D721Med (cell line): ENCODE results near the gene PTPN2.

Experiments
- DNase-seq: peaks from one replicate; pipeline ENCODE4 v3.0.0; 2011; ENCODE audit warnings: low spot score; ENCODE audit not compliant: insufficient read length
- FAIRE-seq: peaks from 2 replicates; lab custom pipeline; 2011; peaks lifted over from hg19 to GRCh38; lab: Jason Lieb, UNC
- TF ChIP-seq, protein P1 (sequence below): IDR thresholded peaks from 2 replicates; pipeline ENCODE4 v1.5.1; 2012; ENCODE audit warnings: mild to moderate bottlenecking, control low read depth; ENCODE audit not compliant: insufficient read depth; ENCODE audit errors: missing control alignments

Gene PTPN2

DNA sequence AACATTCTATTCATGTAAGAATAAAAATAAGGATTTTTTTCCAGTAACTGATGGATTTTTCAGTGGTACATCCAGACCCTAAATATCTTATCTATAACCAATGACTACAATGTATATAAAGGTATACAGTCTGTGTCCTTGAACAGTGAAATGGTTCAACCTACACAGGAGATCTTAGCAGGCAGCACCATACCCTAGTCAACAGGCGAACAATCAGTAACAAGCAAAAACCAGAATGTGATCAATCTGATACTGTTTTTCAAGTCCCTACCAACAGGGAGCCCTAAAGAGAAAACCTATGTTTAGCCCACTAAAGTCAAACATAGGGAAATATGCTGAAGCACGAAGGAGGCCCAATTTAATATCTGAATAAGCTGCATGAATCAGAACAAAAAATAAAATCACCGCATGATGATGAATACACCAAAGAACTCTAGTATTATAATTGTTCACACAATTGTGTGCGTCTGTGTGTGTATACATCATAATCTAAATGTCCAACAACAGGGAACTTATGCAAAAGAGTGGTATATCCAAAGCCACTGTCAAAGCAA, 26.0 kb downstream of the PTPN2 start:
- no peak for DNase-seq
- TF ChIP-seq, protein P1, sequence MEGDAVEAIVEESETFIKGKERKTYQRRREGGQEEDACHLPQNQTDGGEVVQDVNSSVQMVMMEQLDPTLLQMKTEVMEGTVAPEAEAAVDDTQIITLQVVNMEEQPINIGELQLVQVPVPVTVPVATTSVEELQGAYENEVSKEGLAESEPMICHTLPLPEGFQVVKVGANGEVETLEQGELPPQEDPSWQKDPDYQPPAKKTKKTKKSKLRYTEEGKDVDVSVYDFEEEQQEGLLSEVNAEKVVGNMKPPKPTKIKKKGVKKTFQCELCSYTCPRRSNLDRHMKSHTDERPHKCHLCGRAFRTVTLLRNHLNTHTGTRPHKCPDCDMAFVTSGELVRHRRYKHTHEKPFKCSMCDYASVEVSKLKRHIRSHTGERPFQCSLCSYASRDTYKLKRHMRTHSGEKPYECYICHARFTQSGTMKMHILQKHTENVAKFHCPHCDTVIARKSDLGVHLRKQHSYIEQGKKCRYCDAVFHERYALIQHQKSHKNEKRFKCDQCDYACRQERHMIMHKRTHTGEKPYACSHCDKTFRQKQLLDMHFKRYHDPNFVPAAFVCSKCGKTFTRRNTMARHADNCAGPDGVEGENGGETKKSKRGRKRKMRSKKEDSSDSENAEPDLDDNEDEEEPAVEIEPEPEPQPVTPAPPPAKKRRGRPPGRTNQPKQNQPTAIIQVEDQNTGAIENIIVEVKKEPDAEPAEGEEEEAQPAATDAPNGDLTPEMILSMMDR, result no peak
- FAIRE-seq, result no peak

DNA sequence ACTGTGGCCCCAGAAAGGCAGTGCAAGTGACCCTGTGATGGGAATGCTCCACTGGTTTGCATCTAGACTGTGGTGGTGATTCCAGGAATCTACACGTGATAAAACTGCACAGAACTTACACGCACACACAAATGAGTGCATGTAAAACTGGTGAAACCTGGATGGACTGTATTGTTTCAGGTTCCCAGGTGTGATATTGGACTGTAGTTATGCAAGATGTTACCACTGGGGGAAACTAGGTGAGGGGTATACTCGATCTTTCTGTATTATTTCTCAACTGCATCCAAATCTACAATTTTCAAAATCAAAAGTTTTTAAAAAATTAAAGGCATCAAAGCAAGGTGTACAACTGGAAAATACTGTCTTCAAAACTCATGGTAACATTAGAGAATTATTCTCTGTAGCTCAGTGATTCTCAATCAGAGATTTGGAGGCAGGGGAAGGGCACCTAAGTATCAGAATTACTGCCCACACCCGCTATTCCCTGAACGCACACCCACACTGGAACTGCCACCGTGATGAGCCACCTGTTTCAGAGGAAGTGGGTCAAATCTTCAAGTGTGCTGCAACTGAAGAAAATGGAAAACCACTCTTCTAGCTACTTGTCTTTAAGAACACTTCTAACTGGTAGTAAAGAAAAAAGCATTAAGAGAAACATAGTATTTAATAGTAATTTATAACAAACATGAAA, 26.7 kb downstream of the PTPN2 start:
- DNase-seq (no peak), FAIRE-seq (no peak)
- TF ChIP-seq, protein P1, result no peak

DNA sequence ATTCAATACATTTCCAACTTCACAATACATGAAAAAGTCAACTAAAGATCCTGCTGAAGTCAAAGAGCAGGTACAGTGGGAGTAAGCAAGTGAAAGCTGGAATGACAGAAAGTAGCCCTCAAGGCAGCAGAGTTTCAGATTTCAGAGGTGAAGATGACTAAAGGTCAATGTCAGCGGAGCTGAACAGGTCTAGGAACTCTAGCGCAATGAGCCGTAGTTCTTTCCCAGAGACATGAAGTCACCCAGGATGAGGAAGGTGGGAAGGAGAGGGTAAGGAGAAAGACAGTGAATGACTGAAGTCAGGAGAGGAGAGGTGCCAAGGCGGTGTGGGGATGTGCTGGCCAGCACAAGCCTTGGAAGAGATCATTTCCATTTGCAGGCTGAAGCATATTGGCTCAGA, 28.1 kb downstream of the PTPN2 start:
- no peak for FAIRE-seq
- no peak for DNase-seq
- TF ChIP-seq, protein P1, result no peak

DNA sequence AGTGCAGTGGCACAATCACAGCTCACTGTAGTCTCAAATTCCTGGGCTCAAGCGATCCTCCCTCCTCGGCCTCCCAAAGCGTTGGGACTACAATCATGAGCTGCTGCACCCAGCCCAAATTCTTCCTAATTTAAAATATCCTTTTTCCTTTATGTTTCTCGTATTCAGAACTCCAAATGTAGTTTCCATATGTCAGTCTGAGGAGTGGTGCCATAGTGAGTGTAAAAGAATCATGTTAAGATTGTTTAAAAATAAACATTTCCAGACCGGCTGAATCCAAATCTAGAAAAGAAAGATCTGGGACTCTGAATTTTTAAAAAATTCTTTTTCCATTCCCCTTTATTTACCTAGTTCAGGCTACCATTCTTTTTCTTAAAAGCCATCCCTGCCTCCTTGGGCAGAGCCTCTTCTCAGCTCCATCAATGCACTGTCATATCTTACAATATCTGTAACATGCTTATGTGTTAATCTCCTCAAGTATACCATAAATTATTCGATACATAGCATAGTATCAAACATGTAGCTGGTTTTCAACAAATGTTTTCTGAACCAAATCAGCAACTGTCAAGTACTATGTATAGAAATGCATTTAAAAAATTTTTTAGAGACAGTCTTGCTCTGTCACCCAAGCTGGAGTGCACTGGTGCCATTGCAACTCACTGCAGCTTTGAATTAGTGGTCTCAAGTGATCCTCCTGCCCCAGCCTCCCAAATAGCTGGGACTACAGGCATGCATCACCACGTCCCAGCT, 31.3 kb downstream of the PTPN2 start:
- no peak for FAIRE-seq
- TF ChIP-seq, protein P1, result no peak
- DNase-seq, result no peak

DNA sequence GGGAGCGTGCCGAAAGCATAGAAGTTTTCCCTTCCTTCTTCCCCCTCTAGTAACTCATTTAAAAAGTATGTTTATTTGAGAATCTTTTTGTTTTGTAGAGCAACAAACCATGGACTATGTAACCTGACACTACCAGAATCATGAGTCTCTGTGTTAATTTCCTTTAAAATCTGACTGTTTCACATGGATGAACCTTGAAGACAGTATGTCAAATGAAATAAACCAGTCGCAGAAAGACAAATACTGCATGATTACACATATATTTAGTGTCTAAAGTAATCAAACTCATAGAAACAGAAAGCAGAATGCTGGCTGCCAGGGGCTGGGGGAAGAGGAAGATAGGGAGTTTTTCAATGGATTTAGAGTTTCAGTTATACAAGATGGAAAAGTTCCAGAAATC, 32.3 kb downstream of the PTPN2 start:
- no peak for DNase-seq
- TF ChIP-seq, protein P1, result no peak
- no peak for FAIRE-seq

DNA sequence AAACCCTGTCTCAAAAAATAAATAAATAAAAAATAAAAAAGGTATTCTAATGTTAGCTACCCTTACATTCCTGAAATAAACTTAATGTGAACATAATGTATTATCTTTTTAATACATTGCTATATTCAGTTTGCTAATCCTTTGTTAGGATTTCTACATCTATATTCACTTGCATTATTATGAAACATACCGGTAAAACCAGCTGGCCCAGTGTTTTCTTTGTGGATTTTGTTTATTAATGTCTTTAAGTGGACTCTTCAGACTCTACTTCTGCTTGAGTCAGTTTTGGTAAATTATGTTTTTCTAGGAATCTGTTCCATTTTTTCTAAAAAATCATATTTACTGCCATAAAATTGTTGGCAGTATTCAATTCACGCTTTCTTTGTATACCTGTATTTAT, 34.5 kb downstream of the PTPN2 start:
- DNase-seq (no peak), FAIRE-seq (no peak)
- TF ChIP-seq, protein P1, result no peak
